Lung microvascular endothelial cell (primary cell): Measurements from ENCODE around the gene SMTNL1. TPM values are rescaled to one million over a fixed set of nuclear protein-coding genes. Genes with fewer than 3 reads are reported as not detected.

Experiments
- DNase-seq, 2 donors: peaks; one replicate each; pipeline versions ENCODE4 v3.0.0 to v3.0.0-alpha.2; 2010; ENCODE audit warnings: low read depth in 2 of 2
- total RNA-seq: library from RNA; depleted of rRNA; stranded (reverse); fragments of >200 nt; gene quantifications from 2 replicates; pipeline ENCODE4 v1.2.1, GENCODE V29; 2014

SMTNL1 gene
- total RNA-seq, 1 donor from 2014 or later = not detected

DNA sequence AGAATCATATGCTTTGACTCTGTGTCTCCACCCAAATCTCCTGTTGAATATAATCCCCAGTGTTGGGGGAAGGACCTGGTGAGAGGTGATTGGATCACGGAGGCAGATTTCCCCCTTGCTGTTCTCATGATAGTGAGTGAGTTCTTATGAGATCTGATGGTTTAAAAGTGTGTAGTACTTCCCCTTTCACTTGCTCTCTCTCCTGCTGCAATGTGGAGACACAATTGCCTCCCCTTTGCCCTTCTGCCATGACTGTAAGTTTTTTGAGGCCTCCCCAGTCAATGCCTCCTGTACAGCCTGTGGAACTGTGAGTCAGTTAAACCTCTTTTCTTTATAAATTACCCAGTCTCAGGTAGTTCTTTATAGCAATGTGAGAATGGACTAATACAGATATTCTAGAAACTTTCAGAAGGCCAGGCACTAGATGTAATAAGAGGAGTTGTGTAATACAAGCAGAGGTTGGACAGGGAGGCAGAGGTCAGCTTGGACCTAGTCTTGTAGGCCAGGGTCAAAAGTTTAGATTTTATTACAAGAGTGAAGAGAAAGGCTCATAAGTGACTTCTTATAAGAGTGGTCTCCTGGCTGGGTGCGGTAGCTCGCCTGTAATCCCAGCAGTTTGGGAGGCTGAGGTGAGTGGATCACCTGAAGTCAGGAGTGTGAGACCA, 50.8 kb downstream of the SMTNL1 start:
- DNase-seq = no peak

DNA sequence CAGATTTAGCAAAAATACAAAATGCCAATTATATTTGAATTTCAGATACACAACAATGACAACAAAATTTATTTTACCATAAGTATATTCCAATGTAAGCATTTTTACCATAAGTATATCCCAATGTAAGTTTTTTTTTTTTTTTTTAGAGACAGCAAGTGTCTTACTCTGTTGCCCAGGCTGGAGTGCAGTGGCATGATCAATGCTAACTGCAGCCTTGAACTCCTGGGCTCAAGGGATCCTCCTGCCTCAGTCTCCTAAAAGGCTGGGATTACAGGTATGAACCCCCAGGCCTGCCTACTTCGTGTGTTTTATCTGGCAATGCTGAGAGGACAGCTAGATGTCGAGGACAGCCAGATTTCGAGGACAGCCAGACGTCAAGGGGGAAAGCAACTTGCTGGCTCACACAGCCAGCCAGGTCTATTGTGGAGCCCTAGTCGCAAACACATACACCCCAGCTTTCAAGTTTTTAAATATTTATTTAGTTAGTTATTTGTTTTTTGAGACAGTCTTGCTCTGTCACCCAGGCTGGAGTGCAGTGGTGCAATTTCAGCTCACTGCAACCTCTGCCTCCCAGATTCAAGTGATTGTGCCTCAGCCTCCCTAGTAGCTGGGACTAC, 59.0 kb downstream of the SMTNL1 start:
- no peak for DNase-seq

DNA sequence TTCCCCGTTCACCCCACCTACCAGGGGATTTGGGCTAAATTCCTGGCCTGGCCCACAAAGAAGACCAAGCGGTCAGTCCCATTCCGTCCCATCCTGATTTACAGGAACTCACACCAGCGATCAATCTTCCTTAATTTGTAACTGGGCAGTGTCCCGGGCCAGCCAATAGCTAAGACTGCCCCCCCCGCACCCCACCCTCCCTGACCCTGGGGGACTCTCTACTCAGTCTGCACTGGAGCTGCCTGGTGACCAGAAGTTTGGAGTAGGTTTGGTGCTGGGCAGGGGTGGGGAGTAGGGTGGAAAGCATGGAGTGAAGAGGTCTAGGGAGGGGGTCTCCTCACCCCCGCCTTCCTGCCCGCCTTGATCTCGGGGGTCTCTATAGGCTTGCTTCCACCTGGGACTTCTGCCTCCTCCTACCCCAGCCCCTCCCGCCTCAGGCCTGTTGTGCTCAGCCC, 60.1 kb downstream of the SMTNL1 start, which contains the start of gene SERPING1:
Gene SERPING1 (plus strand): TSS at position 225 of the 455 bp plus-strand sequence. CDS start 586 bp downstream, outside the sequence.
- DNase-seq = no peak

DNA sequence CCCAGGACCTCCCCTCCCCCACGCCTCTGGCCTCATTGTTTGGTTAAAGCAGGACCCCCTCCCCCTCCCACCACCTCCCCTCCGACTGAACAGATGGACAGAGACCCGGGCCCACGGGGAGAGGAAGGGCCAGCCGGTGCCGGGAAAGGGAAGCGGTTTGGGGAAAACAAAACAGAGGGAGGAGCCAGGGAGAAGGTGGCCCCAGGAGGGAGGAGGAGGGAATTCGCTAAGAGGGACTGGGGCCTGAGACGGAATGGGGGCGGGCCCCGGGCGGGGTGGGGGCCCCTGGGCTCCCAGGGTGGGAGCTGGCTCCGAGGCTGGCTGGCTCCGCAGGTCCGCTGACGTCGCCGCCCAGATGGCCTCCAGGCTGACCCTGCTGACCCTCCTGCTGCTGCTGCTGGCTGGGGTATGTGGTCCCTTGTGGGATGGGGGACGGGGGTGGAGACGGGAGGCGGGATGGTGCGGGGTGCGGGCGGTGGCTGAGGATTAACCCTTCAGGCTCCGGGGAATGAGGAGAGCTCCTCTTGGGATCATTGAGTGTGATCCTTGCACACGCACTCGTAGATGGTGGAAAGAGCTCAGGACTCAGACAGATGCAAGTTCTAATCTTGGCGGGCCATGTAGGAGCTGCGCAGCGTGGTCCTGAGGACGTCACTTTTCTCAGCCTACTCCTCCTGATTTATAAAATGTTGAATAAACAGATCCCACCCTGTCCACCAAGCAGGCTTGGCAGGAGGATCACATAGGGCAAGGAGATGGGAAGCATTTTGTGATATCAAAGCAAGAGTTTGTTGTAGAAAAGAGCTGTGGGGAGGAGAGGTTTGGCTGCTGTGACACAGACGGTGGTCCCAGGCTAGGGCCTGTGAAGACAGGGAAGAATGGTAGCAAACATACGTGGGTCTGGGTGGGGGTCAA, 60.8 kb downstream of the SMTNL1 start:
- DNase-seq = no peak

DNA sequence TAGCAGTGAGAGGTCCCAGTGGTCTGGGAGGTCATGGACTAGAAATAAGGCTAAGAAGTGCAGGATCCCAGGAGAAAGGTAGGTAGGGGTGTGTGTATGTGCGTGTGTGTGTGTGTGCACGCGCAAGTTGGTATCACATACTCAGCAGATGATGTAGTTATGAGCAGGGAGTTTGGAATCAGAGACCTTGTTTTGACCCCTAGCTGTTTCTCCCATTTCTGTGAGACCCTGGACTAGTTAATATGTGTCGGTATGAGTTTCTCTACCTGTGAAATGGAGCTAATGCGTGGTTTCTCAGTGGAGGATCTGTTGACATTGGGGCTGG, 61.4 kb downstream of the SMTNL1 start:
- DNase-seq = no peak

DNA sequence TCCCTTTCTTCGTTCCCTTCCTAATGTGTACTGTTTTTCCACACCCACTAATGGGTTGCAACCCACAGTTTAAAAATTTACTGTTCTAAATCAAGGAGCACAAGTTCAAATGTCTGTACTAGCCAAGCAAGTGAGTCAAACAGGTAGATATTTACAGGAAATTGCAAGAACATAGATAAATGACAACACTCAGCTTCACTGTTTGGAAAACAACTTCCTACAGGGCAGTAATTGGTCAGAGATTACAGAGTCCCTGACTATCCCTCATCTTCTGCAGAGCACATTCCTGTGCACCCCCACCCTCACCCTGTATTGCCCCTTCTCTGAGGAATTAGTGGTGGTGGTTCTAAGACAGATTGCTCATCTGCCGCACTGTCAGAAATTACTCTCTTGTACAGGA, 62.0 kb downstream of the SMTNL1 start:
- no peak for DNase-seq

Other genes with a start within 250 kb of the SMTNL1 start
- 39.2 and 44.6 TPM in 2 replicates for gene TNKS1BP1, start 212.6 kb upstream of the SMTNL1 start, total RNA-seq
- gene SSRP1, start 201.7 kb upstream of the SMTNL1 start, total RNA-seq = 34.5 and 46.9 TPM in 2 replicates
- not detected in 2 replicates for gene P2RX3, start 199.2 kb upstream of the SMTNL1 start, total RNA-seq
- not detected in 2 replicates for gene PRG3, start 156.4 kb upstream of the SMTNL1 start, total RNA-seq
- not detected in 2 replicates for gene PRG2, start 146.9 kb upstream of the SMTNL1 start, total RNA-seq
- 19.4 and 38.7 TPM in 2 replicates for gene SLC43A3, start 110.5 kb upstream of the SMTNL1 start, total RNA-seq
- gene RTN4RL2, start 77.1 kb upstream of the SMTNL1 start, total RNA-seq = under 0.01 and 0.20 TPM in 2 replicates
- gene SLC43A1, start 21.9 kb upstream of the SMTNL1 start, total RNA-seq = 9.6 and 16.9 TPM in 2 replicates
- gene TIMM10, start 6.8 kb upstream of the SMTNL1 start, total RNA-seq = 42.5 and 55.8 TPM in 2 replicates
- gene UBE2L6, start 30.1 kb downstream of the SMTNL1 start, total RNA-seq = 29.2 and 44.8 TPM in 2 replicates
- 0.40 TPM in 1 of 2 replicates, not detected in the other for gene SERPING1, start 60.1 kb downstream of the SMTNL1 start, total RNA-seq
- under 0.01 TPM in 2 replicates for gene YPEL4, start 112.3 kb downstream of the SMTNL1 start, total RNA-seq
- gene CLP1, start 120.2 kb downstream of the SMTNL1 start, total RNA-seq = 14.6 and 19.0 TPM in 2 replicates
- gene ZDHHC5, start 130.5 kb downstream of the SMTNL1 start, total RNA-seq = 25.1 and 35.7 TPM in 2 replicates
- 10.5 and 11.3 TPM in 2 replicates for gene MED19, start 174.6 kb downstream of the SMTNL1 start, total RNA-seq
- gene TMX2, start 175.0 kb downstream of the SMTNL1 start, total RNA-seq = 37.7 and 54.2 TPM in 2 replicates
- gene SELENOH, start 203.9 kb downstream of the SMTNL1 start, total RNA-seq = 66.3 and 73.8 TPM in 2 replicates
- not detected in 2 replicates for gene BTBD18, start 214.2 kb downstream of the SMTNL1 start, total RNA-seq
- gene CTNND1, start 224.2 kb downstream of the SMTNL1 start, total RNA-seq = 174 and 212 TPM in 2 replicates